Left forelimb (tissue), 1 donor: ENCODE data around the gene LRMDA.
"Not testable (repeated sequence)": the region's sequence is repeated elsewhere in the genome, so short reads cannot be mapped to it uniquely, and the experiment has no call there.

Source experiments
- DNase-seq: peaks from one replicate; pipeline ENCODE4 v3.0.0-alpha.2; 2018; ENCODE audit warnings: low spot score

Gene LRMDA

DNA sequence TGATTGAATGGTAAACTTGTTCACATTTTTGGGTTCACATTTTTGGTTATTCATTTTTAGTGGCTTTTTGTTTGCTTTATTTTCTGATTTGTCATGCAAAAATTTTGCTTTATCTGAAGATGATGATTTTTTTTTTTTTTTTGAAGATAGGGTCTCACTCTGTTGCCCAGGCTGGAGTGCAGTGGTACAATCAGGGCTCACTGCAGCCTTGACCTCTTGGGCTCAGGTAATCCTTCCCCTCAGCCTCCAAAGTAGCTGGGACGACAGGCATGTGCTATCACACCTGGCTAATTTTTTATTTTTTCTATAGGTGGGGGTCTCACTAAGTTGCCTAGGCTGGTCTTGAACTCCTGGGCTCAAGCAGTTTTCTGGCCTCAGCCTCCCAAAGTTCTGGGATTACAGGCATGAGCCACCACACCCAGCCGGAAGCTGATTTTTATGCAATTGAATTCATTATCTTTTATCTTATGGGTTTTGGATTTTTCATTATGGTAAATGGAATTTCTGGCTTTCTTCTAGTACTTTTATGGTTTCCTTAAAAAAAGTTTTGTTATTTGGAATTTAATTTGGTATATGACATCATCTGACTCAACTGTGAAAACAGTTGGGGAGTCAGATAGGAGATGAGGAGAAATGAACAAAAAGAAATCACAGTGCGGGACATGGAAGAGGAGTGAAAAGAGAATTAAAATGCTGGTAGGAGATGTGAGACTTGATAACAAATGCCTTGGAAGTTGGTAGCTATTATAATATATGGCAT is 158.7 kb downstream of the LRMDA start:
- no peak for DNase-seq

DNA sequence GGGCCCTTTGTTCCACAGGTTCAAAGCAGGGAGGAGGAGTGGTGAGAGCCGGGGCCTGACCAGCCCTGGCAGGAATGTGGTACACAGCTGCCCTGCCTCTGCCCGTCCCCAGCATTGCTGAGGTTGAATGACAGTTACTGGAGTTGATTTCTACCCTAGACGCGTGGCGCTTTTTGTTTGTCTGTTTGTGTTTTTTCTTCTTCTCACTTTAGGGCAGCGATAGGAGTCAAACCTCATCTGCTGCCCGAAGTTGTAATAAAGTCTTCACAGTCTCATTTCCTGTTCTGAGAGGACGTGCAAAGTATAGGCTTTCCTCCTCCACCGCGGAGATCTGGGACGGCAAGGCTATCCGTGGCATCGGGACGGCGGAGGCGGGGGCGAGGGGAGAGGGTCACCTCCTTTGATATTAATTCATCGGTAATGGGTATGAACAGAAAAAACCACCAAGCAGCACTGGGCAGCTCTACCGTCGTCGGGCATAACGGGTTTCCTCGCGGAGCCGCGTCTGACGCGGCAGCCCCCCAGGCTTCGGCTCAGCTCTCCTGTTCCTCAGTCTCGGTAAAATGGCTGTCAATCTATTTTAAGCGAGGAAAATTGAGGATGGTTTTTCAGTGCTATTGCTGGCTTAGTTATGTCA is 160.8 kb downstream of the LRMDA start:
- no peak for DNase-seq

DNA sequence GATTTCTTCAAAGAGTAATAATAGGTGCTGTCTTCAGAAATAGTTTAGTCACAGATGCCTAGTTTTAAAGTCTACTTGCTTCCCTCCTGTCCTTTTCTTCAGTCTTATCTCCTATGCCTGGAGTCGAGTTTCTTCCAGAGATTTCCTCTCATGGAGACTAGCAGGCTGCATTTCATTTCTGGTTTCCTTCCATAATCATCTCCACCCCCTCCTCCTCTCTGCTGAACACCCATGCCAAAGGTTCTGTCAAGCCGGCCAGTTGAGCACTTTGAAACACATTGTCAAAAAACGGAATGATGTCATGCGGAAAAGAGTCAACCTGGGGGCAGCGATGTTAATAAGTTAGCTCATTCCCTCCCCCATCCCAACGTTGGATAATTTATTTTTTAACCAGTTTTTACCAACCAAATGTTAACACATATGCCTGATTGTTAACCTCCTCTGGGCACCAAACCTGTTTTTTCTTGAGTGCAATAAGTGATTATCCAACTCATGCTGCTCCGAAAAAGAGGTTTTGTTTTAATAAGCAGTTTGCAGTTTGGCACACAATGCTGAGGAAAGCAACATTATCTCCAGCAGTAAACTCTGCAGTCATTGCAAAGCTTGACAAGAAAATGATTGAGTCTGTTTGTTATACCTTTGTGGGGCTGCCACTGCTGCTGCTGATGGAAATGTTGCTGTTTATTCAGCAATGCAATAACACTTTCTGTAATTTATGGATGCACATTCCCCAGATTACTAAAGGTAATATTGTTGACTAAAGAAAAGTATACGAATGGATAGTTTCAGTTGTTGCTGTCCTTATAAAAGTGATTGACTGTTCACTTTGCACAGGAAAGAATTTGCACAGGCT is 161.6 kb downstream of the LRMDA start:
- no peak for DNase-seq

DNA sequence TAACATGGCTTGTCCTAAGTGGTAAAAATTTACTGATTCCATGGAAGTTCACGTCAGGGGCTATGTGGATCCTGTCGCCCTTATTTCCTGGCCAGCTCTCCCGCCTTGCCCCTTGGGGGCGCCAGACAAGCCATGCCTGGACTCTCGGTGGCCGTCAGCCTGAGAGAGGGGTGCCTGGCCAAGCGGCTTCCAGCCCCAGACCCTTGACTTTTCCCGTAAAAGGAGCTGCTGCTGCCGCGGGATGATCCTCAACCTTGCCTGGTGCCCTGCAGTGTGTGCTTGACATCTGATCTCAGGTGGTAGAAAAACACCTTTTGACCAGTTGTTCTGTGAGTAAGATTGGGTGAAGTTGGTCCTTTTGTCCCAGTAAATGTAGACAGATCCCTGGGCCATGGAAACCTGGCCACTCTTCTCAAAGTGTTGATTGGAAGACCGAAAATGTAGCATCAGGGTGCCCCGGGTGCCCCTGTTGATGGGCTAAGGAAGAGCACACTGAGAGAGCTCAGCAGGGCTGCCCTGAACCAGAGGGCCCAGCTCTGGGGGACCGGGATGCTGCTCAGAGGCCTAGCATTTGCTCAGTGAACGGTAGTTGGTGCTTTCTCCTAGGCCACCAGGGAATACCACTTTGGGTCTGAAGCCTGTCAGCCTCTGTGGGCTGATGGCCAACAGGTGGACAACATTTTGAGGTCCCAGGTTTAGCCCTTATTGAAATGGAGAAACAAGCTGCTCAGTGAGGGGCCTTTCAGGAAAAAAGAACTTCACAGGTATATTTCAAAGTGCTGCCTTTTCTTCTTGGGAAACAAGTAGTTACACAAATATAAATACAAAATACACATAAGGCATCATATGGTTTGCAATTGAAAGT is 162.5 kb downstream of the LRMDA start:
- DNase-seq = no peak

DNA sequence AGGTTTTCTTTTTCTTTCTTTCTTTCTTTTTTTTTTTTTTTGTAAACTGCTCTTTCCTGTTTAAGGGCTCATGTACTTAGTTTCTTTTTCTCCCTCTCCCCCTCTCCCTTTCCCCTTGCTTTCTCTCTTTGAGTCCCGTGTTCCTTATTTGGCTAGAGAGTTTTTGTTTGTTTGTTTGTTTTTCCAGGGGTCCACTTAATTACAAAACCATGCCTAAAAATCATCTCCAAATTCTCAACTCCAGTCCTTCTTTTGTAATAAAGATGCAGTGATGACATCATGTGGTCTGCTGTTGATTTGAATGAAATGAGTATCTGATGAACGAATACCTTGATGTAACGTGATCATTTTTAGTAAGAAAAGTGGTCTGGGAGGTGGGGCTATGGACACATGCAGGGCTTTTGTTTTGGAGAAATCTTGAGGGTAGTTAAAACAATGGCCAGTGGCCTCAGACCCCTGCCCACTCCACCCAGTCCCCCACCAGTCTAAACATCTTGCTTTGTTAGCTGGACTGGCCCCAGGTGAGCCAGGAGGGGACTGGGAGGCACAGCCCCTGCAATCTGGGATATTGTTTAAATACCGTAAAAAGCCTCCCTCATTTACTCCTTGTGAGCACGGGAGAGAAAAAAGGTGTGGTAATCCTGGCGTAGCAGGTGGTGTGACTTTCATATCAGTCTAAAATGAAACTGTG is 165.7 kb downstream of the LRMDA start:
- no peak for DNase-seq

DNA sequence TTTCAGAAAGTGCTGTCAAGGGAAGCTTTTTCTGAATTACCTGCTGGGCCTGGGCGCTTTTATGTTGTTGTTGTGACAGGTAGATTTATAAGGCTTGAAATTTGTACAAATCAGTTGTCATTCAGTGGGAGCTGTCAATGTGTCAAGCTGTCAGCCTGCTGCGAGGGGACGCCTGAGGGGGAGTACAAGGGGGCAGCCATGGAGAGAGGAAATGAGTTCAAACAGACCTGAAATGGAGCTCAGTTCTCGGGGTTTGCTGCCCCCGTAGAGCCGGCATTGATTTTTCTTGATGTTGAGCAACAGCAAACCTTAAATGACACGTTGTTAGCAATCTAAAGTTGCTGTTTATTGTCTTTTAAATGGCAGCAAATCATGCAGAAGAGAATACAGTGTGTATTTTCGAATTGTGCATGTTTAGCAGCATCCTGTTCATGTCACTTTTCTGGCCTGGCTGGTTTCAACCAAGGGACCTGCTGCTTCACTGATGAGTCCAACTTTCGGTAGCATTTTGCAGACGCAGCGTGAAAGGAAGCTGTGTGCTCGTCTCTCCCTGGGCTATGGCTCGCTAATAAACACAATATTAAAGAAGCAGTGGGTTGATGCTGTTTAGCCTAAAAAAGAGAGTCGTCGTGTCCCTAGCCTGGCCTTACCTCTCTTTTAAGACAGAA is 166.5 kb downstream of the LRMDA start:
- DNase-seq = no peak

DNA sequence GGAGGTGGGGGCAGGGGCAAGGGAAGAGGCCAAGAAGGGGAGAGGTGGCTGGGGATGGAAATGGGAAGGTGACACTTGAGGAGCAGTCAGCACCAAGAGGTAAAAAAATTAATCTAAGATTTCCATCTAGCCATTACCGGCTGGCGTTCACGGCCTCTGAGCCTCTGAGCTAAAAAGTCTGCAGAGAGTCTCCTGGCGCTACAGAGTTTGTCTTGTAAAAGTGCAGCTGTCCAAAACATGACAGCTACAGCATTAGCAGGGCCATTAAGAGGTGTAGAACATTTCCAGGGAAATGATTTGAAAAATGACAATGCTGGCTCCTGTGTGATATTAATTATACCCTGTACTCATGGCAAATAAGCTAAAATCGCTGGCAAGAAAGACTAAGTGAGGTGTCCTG is 167.6 kb downstream of the LRMDA start:
- no peak for DNase-seq

DNA sequence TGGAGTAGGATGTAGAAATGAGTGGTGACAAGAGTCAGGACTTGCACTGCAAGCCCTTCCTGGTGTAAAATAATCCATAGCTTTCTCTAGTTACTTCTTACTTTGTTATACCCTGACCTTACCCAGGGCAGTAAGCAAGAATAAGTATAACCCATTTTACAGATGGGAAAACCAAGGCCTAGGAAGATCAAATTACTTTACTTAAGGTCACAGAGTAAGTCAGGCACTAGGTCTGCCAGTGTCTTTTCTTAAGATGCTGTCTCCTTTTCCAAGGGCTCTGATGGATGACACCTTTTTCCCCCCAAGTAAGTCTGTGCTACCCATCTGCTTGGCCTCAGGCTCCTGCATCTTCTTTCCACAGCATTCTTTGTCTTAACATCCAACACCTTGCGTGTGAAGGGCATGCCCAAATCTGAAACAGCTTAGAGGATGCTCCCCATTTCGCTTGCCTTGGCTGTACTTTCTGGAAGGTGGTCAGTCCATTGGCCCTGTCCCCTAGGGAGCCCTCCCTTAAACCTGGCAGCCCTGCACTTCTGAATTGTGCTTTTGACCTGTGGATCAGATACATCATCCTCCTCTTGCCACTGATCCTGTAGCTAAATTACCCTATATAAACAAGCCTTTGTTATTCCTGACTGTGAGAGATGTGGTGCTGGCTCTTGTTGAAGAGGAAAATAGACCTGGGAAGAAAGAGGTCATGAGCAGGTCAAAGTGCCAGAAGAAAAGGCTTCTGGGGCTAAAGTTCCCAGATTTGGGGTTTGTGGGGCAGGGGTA is 168.6 kb downstream of the LRMDA start:
- DNase-seq = no peak

DNA sequence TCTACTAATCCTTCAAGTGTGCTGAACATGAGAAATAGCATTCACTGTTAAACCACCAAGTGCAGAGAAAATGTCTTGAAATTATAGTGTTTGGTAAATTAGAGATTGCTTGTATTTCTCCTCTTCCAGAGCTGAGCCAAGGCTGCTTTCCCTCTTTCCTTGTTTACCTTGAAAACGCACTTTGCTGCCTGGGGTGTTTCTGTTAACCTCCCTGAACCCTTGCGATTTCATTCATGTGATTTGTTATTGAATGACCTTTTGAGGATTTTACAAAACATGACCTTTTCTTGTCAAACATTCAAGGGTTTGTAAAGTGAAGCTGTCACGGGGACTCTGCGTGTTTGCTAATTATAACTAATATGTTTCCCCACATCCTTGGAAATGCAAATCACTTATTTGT is 169.4 kb downstream of the LRMDA start:
- DNase-seq = no peak

DNA sequence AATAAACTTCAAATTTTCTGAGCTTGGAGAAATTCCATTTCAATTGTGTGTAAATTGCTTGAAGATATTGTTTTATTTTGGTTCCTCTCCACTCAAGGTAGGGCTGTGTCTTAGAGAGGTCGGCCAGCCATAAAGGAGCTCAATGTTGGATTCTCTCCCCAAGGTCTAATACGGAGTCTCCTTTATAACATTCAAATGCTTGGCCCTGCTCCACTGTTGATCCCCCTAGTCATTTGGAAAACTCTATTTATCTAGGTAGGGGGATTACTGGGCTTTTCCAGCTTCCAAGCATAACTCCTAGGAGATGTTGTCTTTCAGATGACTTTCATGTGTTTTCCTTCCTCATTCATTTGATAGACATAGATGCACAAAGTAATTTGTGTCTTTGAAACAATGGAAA is 170.9 kb downstream of the LRMDA start:
- no peak for DNase-seq

DNA sequence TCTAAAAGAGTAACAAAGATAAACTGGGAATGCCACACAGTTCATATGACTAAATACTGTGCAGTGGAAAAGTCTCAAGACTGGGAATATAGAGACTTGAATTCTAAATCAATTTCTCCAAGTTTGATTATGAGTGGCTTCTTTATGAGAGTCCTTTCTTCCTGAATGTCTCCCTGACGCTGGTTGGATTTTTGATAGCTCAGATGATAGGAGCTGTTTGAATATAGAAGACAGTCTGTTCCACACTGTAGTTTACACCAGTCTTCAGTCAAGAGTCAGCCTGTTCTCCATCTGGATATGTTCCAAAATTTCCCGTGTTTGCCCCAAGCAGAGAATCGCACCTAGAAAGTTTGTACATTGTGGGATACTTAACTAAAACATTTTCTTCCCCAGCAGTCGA is 173.7 kb downstream of the LRMDA start:
- no peak for DNase-seq

DNA sequence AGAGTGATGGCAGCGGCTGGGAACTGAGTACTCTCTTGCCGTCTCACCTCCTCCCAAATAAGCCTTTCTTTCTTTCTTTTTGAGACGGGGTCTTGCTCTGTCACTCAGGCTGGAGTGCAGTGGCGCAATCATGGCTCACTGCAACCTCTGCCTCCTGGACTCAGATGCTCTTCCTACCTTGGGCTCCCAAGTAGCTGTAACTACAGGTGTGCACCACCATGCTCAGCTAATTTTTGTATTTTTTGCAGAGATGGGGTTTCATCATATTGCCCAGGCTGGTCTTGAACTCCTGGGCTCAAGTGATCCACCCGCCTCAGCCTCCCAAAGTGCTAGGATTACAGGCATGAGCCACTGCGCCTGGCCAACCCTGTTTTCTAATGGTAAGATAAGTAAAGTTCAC is 174.4 kb downstream of the LRMDA start:
- not testable (repeated sequence) for DNase-seq

DNA sequence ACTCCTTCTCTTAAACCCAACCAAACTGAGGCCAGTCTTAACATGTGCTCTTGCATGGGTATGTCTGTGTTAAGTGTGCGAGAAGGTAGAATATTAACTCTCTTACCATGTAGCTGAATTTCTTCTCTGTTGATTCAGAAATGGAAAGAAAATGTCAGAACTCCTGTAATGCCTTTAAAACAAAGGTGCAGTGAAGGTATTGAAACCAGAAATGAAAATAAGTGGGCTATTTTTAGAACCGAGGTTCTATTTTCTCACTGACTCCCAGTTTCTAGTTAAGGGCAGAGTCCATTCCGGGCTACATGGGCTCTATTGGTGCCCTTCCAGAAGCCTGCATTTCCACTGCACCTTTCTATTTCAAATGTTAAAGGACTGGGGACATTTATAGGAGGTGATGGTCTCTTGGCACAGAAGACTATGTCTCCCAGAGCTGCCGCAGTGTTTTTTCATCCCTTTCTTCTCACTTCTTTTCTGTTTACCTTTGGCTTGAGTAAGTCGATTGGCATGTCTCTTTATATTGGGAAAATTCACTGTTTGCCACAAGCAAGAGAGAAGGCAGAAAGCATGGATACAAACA is 174.9 kb downstream of the LRMDA start:
- no peak for DNase-seq

DNA sequence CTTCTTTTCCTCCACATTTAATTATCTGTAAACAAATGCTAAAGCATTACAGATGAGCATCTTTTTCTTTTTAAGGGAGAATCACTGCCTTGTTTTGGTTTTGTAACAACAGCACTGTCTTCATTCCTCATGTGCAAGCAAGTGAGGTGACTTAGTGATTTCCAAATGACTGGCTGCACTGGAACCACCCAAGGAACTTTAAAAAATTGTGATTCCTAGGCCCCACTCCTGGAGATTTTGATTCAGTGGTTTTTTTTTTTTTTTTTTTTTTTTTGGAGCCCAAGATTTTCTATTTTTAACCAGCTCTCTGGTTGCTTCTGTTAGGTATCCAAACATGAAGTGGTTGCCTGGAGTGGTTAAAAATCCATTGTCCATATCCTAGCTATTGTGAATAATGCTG is 176.2 kb downstream of the LRMDA start:
- no peak for DNase-seq

DNA sequence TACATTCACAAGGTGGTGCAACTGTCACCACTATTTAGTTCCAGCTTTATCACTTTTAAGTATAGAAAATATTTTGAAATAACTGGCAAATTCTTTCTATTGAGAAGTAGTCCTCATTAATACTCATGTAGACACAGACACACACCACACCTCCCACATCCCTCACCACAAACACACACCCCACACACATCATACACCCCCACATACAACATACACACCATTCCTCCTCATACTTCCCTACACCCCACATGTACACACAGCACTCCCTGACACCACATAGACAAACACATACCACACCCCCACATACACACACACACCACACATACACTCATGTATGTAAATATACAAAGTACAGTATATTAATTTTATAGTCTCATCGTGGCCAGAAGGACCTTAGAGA is 178.8 kb downstream of the LRMDA start:
- no peak for DNase-seq

DNA sequence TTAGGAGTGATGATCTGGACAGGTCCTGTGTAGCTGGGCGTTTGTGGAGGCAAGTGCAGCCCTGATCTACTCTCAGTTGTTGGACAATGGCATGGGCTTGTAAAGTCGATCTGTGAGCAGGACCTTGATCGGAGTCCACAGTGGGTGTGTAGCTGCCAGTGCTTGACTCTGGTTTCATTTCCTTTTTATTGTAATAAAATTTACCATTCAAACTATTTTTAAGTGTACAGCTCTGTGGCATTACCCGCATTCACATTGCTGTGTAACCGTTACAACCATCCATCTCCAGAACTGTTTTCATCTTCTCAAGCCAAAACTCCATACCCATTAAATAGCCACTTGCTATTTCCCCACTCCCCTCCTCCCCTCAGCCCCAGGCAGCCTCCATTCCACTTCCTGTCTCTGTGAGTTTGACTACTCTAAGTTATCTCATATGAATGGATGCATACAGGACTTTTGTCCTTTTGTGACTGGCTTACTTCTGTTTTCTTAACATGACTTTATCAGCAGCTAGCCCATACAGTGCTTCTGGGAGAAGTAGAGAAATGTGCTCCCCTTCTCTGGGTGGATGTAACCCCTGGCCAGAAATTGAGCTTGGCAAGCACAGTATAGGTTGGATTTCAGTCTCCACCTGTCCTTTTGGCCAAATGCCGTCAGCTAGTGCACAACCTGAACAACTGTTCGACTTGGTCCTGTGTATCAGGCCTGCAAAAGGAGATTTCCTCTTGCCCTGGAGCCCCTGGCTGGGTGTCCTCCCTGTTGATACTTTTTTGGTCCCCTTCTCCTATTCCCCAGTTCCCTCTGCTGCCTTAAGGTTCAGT is 180.0 kb downstream of the LRMDA start:
- no peak for DNase-seq

DNA sequence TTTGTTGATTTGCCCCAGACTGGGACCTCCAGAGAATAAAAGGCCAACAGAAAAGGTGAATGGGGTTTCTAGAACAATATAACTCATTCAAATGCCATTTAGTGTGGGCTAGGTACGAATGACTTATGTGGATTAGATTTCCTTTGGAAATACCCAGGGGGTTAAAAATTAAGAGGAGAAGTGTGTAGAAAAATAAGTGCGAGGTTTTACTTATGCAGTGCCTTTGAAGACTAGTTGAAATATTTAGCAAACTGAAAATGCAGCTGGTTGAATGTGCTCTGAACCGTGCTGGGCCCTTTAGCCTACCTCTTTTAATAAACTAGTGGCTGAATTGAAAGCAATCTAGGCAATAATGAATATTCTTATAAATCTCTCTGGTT is 180.6 kb downstream of the LRMDA start:
- no peak for DNase-seq

DNA sequence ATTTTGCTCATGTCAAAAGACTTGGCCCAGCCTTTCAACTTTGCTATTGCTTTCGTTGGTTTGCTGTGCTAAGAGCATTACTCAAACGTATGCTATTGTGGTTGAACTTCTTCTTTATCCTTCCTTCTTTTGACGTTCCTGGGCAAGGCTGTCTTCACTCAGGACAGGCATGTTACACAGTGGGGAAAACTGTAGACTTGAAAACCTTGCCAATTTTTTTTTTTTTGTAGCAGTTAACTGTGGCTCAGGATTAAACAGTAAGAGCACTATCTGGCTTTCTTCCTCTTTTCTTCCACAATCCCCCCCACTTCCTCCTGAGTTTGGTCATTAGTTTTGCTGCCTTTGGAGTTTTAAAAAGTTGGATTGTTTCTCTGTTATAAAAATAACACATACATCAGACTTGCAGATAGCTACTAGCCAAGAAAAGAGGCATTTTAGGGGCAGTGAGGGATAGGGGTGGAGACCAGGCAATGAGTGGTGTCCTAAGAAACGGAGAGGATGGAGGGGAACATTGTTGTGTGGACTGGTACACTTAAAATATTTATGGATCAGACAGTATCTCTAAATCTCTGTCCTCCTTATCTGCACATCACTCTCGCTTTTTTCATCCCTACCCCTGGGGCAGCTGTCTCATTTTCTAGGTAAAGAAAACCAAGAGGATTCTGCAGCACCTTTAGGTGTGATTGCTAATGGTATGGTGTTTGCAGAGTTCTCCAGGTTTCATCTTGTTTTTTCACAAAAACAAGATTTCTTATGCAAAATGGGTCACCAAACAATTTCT is 181.7 kb downstream of the LRMDA start:
- DNase-seq = no peak
